SK-N-SH (cell line): ENCODE measurements around the gene ACOT4. TPM values are rescaled to one million over a fixed set of nuclear protein-coding genes. Genes with fewer than 3 reads are reported as not detected.

Source experiments
- CTCF ChIA-PET: fragments of 300-600, 350-600 bp; formaldehyde crosslinking; extraction: SDS; loops from one replicate; lab custom pipeline; 2021; lab: Yijun Ruan, JAX
- POLR2A ChIA-PET: fragments of 350-600 bp; sonication (Branson Sonifier 250); formaldehyde crosslinking; extraction: SDS; loops from one replicate; lab custom pipeline; 2020; ENCODE audit warnings: antibody characterized with exemption, inconsistent platforms; lab: Yijun Ruan, JAX
- DNase-seq: peaks from one replicate; pipeline ENCODE4 v3.0.0; 2012
- H2AFZ ChIP-seq: fragments of 200-600 bp; sonication (generic); 2 replicates; pipeline ENCODE4 v1.8.1; 2016; ENCODE audit warnings: antibody characterized with exemption, mild to moderate bottlenecking, low read depth
- H3F3A ChIP-seq: fragments of 200-600 bp; sonication (generic); replicated peaks from 2 replicates; pipeline ENCODE3; 2016; ENCODE audit warnings: antibody characterized with exemption, mild to moderate bottlenecking; ENCODE audit not compliant: insufficient read depth
- H3K27ac ChIP-seq, 2 experiments: fragments of 200-500 bp in 1 of 2; fragments of 200-600 bp in 1 of 2; sonication (Bioruptor generic) in 1 of 2; sonication (generic), shearing (Covaris generic) in 1 of 2; 2 replicates each; pipeline versions ENCODE4 v1.5.1 to v1.6.1; 2014 to 2016; ENCODE audit warnings: low read depth in 2 of 2, inconsistent platforms in 1 of 2, low read length in 1 of 2, mild to moderate bottlenecking in 1 of 2, mixed read lengths in 1 of 2
- H3K27me3 ChIP-seq: fragments of 200-600 bp; sonication (generic), shearing (Covaris generic); 2 replicates; pipeline ENCODE4 v1.6.1; 2016; ENCODE audit warnings: mixed run types; ENCODE audit not compliant: insufficient read depth
- H3K36me3 ChIP-seq, 2 experiments: fragments of 200-500 bp in 1 of 2; fragments of 200-600 bp in 1 of 2; sonication (Bioruptor generic) in 1 of 2; sonication (generic) in 1 of 2; replicated peaks in 1 of 2; 2 replicates each; pipeline versions ENCODE3 to v1.5.1; 2014 to 2016; ENCODE audit warnings: low read length in 1 of 2, mild to moderate bottlenecking in 1 of 2; ENCODE audit not compliant: insufficient read depth in 2 of 2, control insufficient read depth in 1 of 2
- H3K4me1 ChIP-seq, 2 experiments: fragments of 200-500 bp in 1 of 2; fragments of 200-600 bp in 1 of 2; sonication (Bioruptor generic) in 1 of 2; sonication (generic), shearing (Covaris generic) in 1 of 2; 2 replicates each; pipeline versions ENCODE4 v1.5.1 to v1.6.1; 2014 to 2016; ENCODE audit warnings: low read depth in 1 of 2, low read length in 1 of 2, mixed run types in 1 of 2; ENCODE audit not compliant: insufficient read depth in 2 of 2, control insufficient read depth in 1 of 2
- H3K4me2 ChIP-seq: fragments of 200-600 bp; sonication (generic), shearing (Covaris generic); 2 replicates; pipeline ENCODE4 v1.6.1; 2017; ENCODE audit warnings: mixed run types
- H3K4me3 ChIP-seq, 2 experiments: fragments of 200-500 bp in 1 of 2; fragments of 200-600 bp in 1 of 2; sonication (Bioruptor generic) in 1 of 2; sonication (generic), shearing (Covaris generic) in 1 of 2; 2 replicates each; pipeline versions ENCODE4 v1.5.1 to v1.8.1; 2014 to 2016; ENCODE audit warnings: low read depth in 2 of 2, inconsistent platforms in 1 of 2, low read length in 1 of 2, mild to moderate bottlenecking in 1 of 2, mixed read lengths in 1 of 2, moderate library complexity in 1 of 2
- H3K79me2 ChIP-seq: fragments of 200-600 bp; sonication (generic); 2 replicates; pipeline ENCODE4 v1.8.1; 2017; ENCODE audit warnings: mild to moderate bottlenecking; ENCODE audit not compliant: insufficient read depth
- H3K9ac ChIP-seq: fragments of 200-600 bp; sonication (generic); 2 replicates; pipeline ENCODE4 v1.6.1; 2017; ENCODE audit warnings: mixed run types
- H3K9me2 ChIP-seq: fragments of 200-600 bp; sonication (generic); 2 replicates; pipeline ENCODE4 v1.6.1; 2017; ENCODE audit warnings: mixed run types
- H3K9me3 ChIP-seq: fragments of 200-600 bp; sonication (generic); 2 replicates; pipeline ENCODE4 v1.6.1; 2017; ENCODE audit warnings: mixed run types, mild to moderate bottlenecking, moderate library complexity
- H4K20me1 ChIP-seq: fragments of 200-600 bp; sonication (generic); 2 replicates; pipeline ENCODE4 v1.6.1; 2017; ENCODE audit warnings: mild to moderate bottlenecking, mixed run types; ENCODE audit not compliant: insufficient read depth
- CHD2 ChIP-seq: fragments of 150-350 bp; IDR thresholded peaks from 2 replicates; pipeline ENCODE4 v1.6.1; 2018; ENCODE audit warnings: low read length; ENCODE audit not compliant: partially characterized antibody
- ELF1 ChIP-seq: IDR thresholded peaks from 2 replicates; pipeline ENCODE4 v1.4.0; 2012
- EP300 ChIP-seq, 2 experiments: IDR thresholded peaks; 2 replicates each; pipeline versions ENCODE4 v1.4.0 to v1.6.1; 2012; ENCODE audit warnings: borderline replicate concordance in 1 of 2, low read depth in 1 of 2, low read length in 1 of 2
- GABPA ChIP-seq: IDR thresholded peaks from 2 replicates; pipeline ENCODE4 v1.4.0; 2012; ENCODE audit warnings: low read depth, mild to moderate bottlenecking
- JUND ChIP-seq: IDR thresholded peaks from 2 replicates; pipeline ENCODE4 v1.4.0; 2012
- NRF1 ChIP-seq: IDR thresholded peaks from 2 replicates; pipeline ENCODE4 v1.6.1; 2012; ENCODE audit warnings: low read depth, mild to moderate bottlenecking, low read length
- POLR2AphosphoS5 ChIP-seq: IDR thresholded peaks from 2 replicates; pipeline ENCODE4 v1.6.1; 2012; ENCODE audit warnings: low read depth, low read length
- RAD21 ChIP-seq: IDR thresholded peaks from 2 replicates; pipeline ENCODE4 v1.6.1; 2012; ENCODE audit warnings: mild to moderate bottlenecking, low read length
- RFX5 ChIP-seq: IDR thresholded peaks from 2 replicates; pipeline ENCODE4 v1.6.1; 2012; ENCODE audit warnings: mild to moderate bottlenecking, improper control_type of control experiment, low read length
- SIN3A ChIP-seq: IDR thresholded peaks from 2 replicates; pipeline ENCODE4 v1.6.1; 2012; ENCODE audit warnings: low read depth, mild to moderate bottlenecking, low read length, moderate library complexity, borderline replicate concordance
- SMC3 ChIP-seq: IDR thresholded peaks from 2 replicates; pipeline ENCODE4 v1.6.1; 2012; ENCODE audit warnings: low read depth, low read length, improper control_type of control experiment
- TAF1 ChIP-seq: IDR thresholded peaks from 2 replicates; pipeline ENCODE4 v1.6.1; 2012; ENCODE audit warnings: low read depth, mild to moderate bottlenecking, low read length, moderate library complexity, borderline replicate concordance
- TCF12 ChIP-seq: IDR thresholded peaks from 2 replicates; pipeline ENCODE4 v1.4.0; 2012
- WGBS: methylation state at CpG from one replicate; pipeline ENCODE4 v1.1.6; 2017; ENCODE audit warnings: low lambda C conversion rate; 5-methylcytosine and 5-hydroxymethylcytosine counted together
- polyA plus RNA-seq, 3 experiments: library from polyadenylated mRNA; depleted of rRNA; stranded (reverse); fragments of >200 nt; gene quantifications; 2 replicates each; pipeline ENCODE4 v1.2.3, GENCODE V29; 2012
- TF ChIP-seq, protein P1 (sequence below): fragments of 150-350 bp; IDR thresholded peaks from 2 replicates; pipeline ENCODE4 v1.6.1; 2016; ENCODE audit warnings: mild to moderate bottlenecking, low read depth, low read length
- TF ChIP-seq, protein P2 (sequence below): fragments of 200-600 bp; sonication (generic); IDR thresholded peaks from 2 replicates; pipeline ENCODE4 v1.6.1; 2017; ENCODE audit warnings: antibody characterized with exemption, mild to moderate bottlenecking, moderate library complexity
- TF ChIP-seq, protein P3 (sequence below): IDR thresholded peaks from 2 replicates; pipeline ENCODE4; 2012
- TF ChIP-seq, protein P4 (sequence below): IDR thresholded peaks from 2 replicates; pipeline ENCODE4 v1.6.1; 2012; ENCODE audit warnings: mild to moderate bottlenecking, low read depth, low read length, moderate library complexity

Gene ACOT4
- polyA plus RNA-seq, 1 of the 3 experiments (the other 2 are of a cell fraction): 0.12 TPM

DNA sequence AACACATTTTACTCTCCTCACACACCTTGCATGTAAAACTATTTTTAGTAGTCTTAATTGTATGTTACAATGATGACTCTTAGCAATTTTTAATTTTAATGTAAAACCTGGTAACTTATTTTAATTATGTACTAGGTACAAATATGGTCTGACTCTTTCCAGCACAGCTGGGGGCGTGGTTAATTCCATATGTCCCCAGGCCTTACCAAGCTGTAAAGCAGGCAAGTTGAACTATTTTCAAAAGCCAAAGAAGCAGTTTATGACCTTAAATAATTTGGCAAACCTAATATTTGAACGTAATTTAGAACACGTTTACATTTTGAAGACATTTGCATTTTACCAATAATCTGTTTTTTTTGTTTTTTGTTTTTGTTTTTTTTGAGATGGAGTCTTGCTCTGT is 11.3 kb downstream of the ACOT4 start:
- no peaks in the 10 kb centered on the region for H3K4me1 ChIP-seq
- POLR2A ChIA-PET: no interaction called here
- CTCF ChIA-PET: interaction anchor here (1.5 kb wide), 1 partner anchor 10 kb away, joined by 4 read pairs; the partner anchor contains the start of gene ACOT6
- no peaks in the 10 kb centered on the region for H3K9me2 ChIP-seq
- WGBS: 61% methylated on average over 3 of the region's 3 CpGs
- H3K9ac ChIP-seq: no peak overlapping the region
- no peaks in the 10 kb centered on the region for H3K79me2 ChIP-seq
- no peaks in the 10 kb centered on the region for H3K27me3 ChIP-seq
- no peaks in the 10 kb centered on the region for H3K36me3 ChIP-seq
- no peak overlapping the region for H3K4me2 ChIP-seq
- no peaks in the 10 kb centered on the region for H4K20me1 ChIP-seq
- no peak for DNase-seq
- H3K4me3 ChIP-seq: no peak overlapping the region
- TF ChIP-seq, protein P1, sequence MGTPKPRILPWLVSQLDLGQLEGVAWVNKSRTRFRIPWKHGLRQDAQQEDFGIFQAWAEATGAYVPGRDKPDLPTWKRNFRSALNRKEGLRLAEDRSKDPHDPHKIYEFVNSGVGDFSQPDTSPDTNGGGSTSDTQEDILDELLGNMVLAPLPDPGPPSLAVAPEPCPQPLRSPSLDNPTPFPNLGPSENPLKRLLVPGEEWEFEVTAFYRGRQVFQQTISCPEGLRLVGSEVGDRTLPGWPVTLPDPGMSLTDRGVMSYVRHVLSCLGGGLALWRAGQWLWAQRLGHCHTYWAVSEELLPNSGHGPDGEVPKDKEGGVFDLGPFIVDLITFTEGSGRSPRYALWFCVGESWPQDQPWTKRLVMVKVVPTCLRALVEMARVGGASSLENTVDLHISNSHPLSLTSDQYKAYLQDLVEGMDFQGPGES: no peak
- TF ChIP-seq TAF1 (no peak), NRF1 (no peak), GABPA (no peak), POLR2AphosphoS5 (no peak), CHD2 (no peak), ELF1 (no peak), JUND (no peak)
- TF ChIP-seq, protein P2, sequence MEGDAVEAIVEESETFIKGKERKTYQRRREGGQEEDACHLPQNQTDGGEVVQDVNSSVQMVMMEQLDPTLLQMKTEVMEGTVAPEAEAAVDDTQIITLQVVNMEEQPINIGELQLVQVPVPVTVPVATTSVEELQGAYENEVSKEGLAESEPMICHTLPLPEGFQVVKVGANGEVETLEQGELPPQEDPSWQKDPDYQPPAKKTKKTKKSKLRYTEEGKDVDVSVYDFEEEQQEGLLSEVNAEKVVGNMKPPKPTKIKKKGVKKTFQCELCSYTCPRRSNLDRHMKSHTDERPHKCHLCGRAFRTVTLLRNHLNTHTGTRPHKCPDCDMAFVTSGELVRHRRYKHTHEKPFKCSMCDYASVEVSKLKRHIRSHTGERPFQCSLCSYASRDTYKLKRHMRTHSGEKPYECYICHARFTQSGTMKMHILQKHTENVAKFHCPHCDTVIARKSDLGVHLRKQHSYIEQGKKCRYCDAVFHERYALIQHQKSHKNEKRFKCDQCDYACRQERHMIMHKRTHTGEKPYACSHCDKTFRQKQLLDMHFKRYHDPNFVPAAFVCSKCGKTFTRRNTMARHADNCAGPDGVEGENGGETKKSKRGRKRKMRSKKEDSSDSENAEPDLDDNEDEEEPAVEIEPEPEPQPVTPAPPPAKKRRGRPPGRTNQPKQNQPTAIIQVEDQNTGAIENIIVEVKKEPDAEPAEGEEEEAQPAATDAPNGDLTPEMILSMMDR: no peak
- TF ChIP-seq, protein P3, sequence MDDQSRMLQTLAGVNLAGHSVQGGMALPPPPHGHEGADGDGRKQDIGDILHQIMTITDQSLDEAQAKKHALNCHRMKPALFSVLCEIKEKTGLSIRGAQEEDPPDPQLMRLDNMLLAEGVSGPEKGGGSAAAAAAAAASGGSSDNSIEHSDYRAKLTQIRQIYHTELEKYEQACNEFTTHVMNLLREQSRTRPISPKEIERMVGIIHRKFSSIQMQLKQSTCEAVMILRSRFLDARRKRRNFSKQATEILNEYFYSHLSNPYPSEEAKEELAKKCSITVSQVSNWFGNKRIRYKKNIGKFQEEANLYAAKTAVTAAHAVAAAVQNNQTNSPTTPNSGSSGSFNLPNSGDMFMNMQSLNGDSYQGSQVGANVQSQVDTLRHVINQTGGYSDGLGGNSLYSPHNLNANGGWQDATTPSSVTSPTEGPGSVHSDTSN: no peak
- TF ChIP-seq, all 33 proteins: peak for 0
- Histone ChIP-seq H3K27ac (no peak overlapping the region), H3F3A (no peaks in the 10 kb centered on the region), H2AFZ (no peak overlapping the region), H3K9me3 (no peaks in the 10 kb centered on the region)

DNA sequence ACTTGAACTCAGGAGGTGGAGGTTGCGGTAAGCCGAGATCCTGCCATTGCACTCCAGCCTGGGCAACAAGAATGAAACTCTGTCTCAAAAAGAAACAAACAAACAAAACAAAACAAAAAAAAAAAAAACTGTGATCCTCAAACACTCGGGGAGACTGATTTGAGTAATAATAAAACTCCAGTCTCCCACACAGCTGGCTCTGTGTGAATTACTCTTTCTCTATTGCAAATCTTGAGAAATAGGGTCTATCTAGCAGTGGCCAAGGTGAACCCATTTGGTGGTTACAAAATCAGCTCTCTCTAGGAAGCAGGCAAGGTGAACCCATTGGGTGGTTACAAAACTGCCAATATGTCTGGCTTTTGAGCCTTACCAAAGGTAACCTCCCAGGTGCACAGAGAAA is 14.6 kb downstream of the ACOT4 start:
- Histone ChIP-seq H3K4me3 (no peak overlapping the region), H3K27me3 (no peaks in the 10 kb centered on the region), H4K20me1 (no peaks in the 10 kb centered on the region), H3K9me2 (no peaks in the 10 kb centered on the region), H3K9me3 (no peaks in the 10 kb centered on the region), H3K4me1 (no peaks in the 10 kb centered on the region), H3K79me2 (no peaks in the 10 kb centered on the region), H3K9ac (no peak overlapping the region), H2AFZ (no peak overlapping the region), H3K4me2 (no peak overlapping the region), H3F3A (no peaks in the 10 kb centered on the region), H3K27ac (no peak overlapping the region), H3K36me3 (no peaks in the 10 kb centered on the region)
- no peak for DNase-seq
- CTCF ChIA-PET: interaction anchor here (0.5 kb wide), 1 partner anchor 684 kb away, joined by 4 read pairs; no protein-coding TSS in a partner anchor
- WGBS: 78% methylated on average over 3 of the region's 3 CpGs
- POLR2A ChIA-PET: no interaction called here
- TF ChIP-seq, protein P4, sequence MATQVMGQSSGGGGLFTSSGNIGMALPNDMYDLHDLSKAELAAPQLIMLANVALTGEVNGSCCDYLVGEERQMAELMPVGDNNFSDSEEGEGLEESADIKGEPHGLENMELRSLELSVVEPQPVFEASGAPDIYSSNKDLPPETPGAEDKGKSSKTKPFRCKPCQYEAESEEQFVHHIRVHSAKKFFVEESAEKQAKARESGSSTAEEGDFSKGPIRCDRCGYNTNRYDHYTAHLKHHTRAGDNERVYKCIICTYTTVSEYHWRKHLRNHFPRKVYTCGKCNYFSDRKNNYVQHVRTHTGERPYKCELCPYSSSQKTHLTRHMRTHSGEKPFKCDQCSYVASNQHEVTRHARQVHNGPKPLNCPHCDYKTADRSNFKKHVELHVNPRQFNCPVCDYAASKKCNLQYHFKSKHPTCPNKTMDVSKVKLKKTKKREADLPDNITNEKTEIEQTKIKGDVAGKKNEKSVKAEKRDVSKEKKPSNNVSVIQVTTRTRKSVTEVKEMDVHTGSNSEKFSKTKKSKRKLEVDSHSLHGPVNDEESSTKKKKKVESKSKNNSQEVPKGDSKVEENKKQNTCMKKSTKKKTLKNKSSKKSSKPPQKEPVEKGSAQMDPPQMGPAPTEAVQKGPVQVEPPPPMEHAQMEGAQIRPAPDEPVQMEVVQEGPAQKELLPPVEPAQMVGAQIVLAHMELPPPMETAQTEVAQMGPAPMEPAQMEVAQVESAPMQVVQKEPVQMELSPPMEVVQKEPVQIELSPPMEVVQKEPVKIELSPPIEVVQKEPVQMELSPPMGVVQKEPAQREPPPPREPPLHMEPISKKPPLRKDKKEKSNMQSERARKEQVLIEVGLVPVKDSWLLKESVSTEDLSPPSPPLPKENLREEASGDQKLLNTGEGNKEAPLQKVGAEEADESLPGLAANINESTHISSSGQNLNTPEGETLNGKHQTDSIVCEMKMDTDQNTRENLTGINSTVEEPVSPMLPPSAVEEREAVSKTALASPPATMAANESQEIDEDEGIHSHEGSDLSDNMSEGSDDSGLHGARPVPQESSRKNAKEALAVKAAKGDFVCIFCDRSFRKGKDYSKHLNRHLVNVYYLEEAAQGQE: no peak
- TF ChIP-seq RFX5 (no peak), SIN3A (no peak), TCF12 (no peak), RAD21 (no peak), EP300 (IDR thresholded peaks at IDR 0.05; ENCODE audit: borderline replicate concordance in 1 of 2, low read depth in 1 of 2, low read length in 1 of 2) (no peak), SMC3 (no peak), JUND (no peak)
- TF ChIP-seq, protein P2: no peak
- TF ChIP-seq, protein P1: no peak
